ENCODE data around the gene VAV1.

- no peak for TF ChIP-seq POLR2A (IDR thresholded peaks at IDR 0.05)
- TF ChIP-seq CTCF (IDR thresholded peaks at IDR 0.05): no peak
Observed at GRCh38 chr19:6835501-6835900, 63.0 kb downstream of the VAV1 start.

All from esophagus squamous epithelium (tissue), 4 donors.